ENCODE measurements around the gene MFNG. TPM values are rescaled to one million over a fixed set of nuclear protein-coding genes. Genes with fewer than 3 reads are reported as not detected.

The MFNG gene
- polyA plus RNA-seq, 1 donor from 2014 or later, result 0.17 TPM

DNA sequence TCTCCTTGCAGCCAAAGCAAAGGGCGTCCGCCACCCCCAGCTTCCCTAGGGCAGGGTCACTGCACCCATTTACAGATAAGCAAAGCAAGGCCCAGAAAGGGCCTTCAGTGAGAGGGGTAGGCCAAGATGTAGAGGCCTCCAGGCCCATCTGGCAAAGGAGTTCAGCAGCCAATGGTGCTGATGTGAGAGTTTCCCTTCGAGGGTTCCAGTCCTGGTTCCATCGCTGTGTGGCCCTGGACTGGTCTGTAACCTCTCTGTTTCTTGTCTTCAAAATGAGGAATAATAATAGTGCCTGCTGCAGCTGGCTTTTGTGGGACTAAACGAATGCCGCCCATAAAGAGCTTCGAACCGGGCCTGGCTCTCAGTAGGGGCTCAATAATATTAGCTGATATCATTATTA is 62.9 kb downstream of the MFNG start:
- Histone ChIP-seq H3F3A (ENCODE audit: insufficient read depth, low read length, poor library complexity, severe bottlenecking) (no peaks in the 10 kb centered on the region), H3K27me3 (ENCODE audit: insufficient read depth, low read depth, low read length) (peaks cover 75% of the 10 kb centered on the region), H3K27ac (ENCODE audit: low read length) (no peak overlapping the region), H3K9ac (ENCODE audit: low read length) (no peak overlapping the region), H3K9me2 (ENCODE audit: insufficient read depth, low read length) (no peaks in the 10 kb centered on the region), H3K36me3 (ENCODE audit: insufficient read depth, low read length) (no peaks in the 10 kb centered on the region), H3K9me3 (ENCODE audit: low read length) (no peaks in the 10 kb centered on the region), H3K79me2 (replicated peaks; ENCODE audit: insufficient read depth, low read length) (no peaks in the 10 kb centered on the region), H4K20me1 (ENCODE audit: insufficient read depth) (no peaks in the 10 kb centered on the region), H3K4me2 (ENCODE audit: low read length) (no peak overlapping the region), H3K4me3 (ENCODE audit: low read length) (no peak overlapping the region), H2AFZ (ENCODE audit: low read depth, low read length) (no peak overlapping the region)
- TF ChIP-seq EP300 (conservative IDR thresholded peaks at IDR 0.05; ENCODE audit: poor library complexity, severe bottlenecking), result no peak
- TF ChIP-seq TAF1 (IDR thresholded peaks at IDR 0.05; ENCODE audit: low read depth), result no peak
- TF ChIP-seq POLR2AphosphoS5 (IDR thresholded peaks at IDR 0.05), result no peak
- TF ChIP-seq, protein P1, sequence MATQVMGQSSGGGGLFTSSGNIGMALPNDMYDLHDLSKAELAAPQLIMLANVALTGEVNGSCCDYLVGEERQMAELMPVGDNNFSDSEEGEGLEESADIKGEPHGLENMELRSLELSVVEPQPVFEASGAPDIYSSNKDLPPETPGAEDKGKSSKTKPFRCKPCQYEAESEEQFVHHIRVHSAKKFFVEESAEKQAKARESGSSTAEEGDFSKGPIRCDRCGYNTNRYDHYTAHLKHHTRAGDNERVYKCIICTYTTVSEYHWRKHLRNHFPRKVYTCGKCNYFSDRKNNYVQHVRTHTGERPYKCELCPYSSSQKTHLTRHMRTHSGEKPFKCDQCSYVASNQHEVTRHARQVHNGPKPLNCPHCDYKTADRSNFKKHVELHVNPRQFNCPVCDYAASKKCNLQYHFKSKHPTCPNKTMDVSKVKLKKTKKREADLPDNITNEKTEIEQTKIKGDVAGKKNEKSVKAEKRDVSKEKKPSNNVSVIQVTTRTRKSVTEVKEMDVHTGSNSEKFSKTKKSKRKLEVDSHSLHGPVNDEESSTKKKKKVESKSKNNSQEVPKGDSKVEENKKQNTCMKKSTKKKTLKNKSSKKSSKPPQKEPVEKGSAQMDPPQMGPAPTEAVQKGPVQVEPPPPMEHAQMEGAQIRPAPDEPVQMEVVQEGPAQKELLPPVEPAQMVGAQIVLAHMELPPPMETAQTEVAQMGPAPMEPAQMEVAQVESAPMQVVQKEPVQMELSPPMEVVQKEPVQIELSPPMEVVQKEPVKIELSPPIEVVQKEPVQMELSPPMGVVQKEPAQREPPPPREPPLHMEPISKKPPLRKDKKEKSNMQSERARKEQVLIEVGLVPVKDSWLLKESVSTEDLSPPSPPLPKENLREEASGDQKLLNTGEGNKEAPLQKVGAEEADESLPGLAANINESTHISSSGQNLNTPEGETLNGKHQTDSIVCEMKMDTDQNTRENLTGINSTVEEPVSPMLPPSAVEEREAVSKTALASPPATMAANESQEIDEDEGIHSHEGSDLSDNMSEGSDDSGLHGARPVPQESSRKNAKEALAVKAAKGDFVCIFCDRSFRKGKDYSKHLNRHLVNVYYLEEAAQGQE (IDR thresholded peaks at IDR 0.05; ENCODE audit: borderline replicate concordance), result no peak
- no peak for TF ChIP-seq RAD21 (conservative IDR thresholded peaks at IDR 0.05)
- TF ChIP-seq, protein P2, sequence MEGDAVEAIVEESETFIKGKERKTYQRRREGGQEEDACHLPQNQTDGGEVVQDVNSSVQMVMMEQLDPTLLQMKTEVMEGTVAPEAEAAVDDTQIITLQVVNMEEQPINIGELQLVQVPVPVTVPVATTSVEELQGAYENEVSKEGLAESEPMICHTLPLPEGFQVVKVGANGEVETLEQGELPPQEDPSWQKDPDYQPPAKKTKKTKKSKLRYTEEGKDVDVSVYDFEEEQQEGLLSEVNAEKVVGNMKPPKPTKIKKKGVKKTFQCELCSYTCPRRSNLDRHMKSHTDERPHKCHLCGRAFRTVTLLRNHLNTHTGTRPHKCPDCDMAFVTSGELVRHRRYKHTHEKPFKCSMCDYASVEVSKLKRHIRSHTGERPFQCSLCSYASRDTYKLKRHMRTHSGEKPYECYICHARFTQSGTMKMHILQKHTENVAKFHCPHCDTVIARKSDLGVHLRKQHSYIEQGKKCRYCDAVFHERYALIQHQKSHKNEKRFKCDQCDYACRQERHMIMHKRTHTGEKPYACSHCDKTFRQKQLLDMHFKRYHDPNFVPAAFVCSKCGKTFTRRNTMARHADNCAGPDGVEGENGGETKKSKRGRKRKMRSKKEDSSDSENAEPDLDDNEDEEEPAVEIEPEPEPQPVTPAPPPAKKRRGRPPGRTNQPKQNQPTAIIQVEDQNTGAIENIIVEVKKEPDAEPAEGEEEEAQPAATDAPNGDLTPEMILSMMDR (IDR thresholded peaks at IDR 0.05; ENCODE audit: poor library complexity, severe bottlenecking), result no peak
- no peak for TF ChIP-seq MXI1 (conservative IDR thresholded peaks at IDR 0.05; ENCODE audit: poor library complexity, severe bottlenecking)
- no peak for TF ChIP-seq SMC3 (conservative IDR thresholded peaks at IDR 0.05; ENCODE audit: poor library complexity)
- TF ChIP-seq EZH2 (IDR thresholded peaks at IDR 0.05; ENCODE audit: borderline replicate concordance, insufficient read depth, low read length, poor library complexity, severe bottlenecking), result no peak

DNA sequence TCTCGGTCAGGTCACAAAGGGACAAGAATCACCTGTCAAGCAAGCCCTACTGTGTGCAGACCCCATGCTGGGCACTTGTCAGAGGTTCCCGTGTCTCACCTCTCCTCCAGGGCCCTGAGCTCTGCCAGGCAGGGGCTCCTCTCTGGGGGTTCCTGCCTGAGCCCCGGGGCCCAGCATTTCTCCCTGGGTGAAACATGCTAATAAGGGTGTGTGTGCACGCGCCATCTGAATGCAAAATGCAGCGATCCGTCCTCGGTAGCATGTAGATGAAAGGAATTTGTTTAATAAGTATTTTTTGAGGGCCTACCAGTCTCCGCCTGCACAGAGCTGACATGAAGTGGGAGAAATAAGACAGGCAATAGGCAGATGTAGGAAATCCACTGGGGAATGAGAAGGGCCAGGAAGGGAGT is 64.7 kb downstream of the MFNG start:
- Histone ChIP-seq H3K9me2 (ENCODE audit: insufficient read depth, low read length) (no peaks in the 10 kb centered on the region), H3K9me3 (ENCODE audit: low read length) (no peaks in the 10 kb centered on the region), H3K27ac (ENCODE audit: low read length) (no peak overlapping the region), H3F3A (ENCODE audit: insufficient read depth, low read length, poor library complexity, severe bottlenecking) (no peaks in the 10 kb centered on the region), H3K27me3 (ENCODE audit: insufficient read depth, low read depth, low read length) (peaks cover 58% of the 10 kb centered on the region), H3K4me3 (ENCODE audit: low read length) (no peak overlapping the region), H3K79me2 (replicated peaks; ENCODE audit: insufficient read depth, low read length) (no peaks in the 10 kb centered on the region), H3K4me2 (ENCODE audit: low read length) (no peak overlapping the region), H3K9ac (ENCODE audit: low read length) (no peak overlapping the region), H3K36me3 (ENCODE audit: insufficient read depth, low read length) (no peaks in the 10 kb centered on the region), H2AFZ (ENCODE audit: low read depth, low read length) (no peak overlapping the region), H4K20me1 (ENCODE audit: insufficient read depth) (no peaks in the 10 kb centered on the region)
- TF ChIP-seq, protein P2 (IDR thresholded peaks at IDR 0.05; ENCODE audit: poor library complexity, severe bottlenecking), result no peak
- TF ChIP-seq EZH2 (IDR thresholded peaks at IDR 0.05; ENCODE audit: borderline replicate concordance, insufficient read depth, low read length, poor library complexity, severe bottlenecking), result no peak
- no peak for TF ChIP-seq SMC3 (conservative IDR thresholded peaks at IDR 0.05; ENCODE audit: poor library complexity)
- no peak for TF ChIP-seq TAF1 (IDR thresholded peaks at IDR 0.05; ENCODE audit: low read depth)
- TF ChIP-seq MXI1 (conservative IDR thresholded peaks at IDR 0.05; ENCODE audit: poor library complexity, severe bottlenecking), result no peak
- TF ChIP-seq, protein P1 (IDR thresholded peaks at IDR 0.05; ENCODE audit: borderline replicate concordance), result no peak
- no peak for TF ChIP-seq RAD21 (conservative IDR thresholded peaks at IDR 0.05)
- TF ChIP-seq EP300 (conservative IDR thresholded peaks at IDR 0.05; ENCODE audit: poor library complexity, severe bottlenecking), result no peak
- no peak for TF ChIP-seq POLR2AphosphoS5 (IDR thresholded peaks at IDR 0.05)

All from neural cell (in vitro differentiated cells).